GM21381 (cell line): ENCODE measurements around the gene CIAPIN1.
"Not testable (repeated sequence)": the region's sequence is repeated elsewhere in the genome, so short reads cannot be mapped to it uniquely, and the experiment has no call there.

Experiments
- ATAC-seq: cut with Tn5 transposase; IDR thresholded peaks from one replicate; pipeline ENCODE4 v1.9.1; 2021; ENCODE audit warnings: mild to moderate bottlenecking, moderate library complexity; ENCODE audit not compliant: unreplicated experiment

The CIAPIN1 gene

DNA sequence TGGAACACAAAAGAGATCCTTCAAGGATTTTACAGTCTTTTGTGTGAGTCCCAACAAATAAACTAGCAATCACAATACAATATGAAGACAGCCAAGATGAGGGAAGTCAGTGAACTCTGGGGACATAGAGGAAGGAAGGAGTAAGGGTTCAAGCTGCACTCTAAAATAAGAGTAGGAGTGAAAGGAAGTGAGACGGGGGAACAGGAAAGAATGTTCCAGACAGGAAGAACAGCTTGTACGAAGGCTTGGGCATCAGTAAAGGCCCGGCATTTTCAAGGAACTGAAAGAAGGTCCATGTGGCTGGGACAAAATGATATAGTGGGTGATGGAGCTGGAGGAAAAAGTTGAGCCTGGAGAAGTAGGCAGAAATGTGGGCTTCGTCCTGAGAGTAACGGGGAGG, 38.1 kb downstream of the CIAPIN1 start:
- no peak for ATAC-seq

- ATAC-seq = no peak
Observed at GRCh38 chr16:57407521-57408353, 39.4 kb downstream of the CIAPIN1 start.

DNA sequence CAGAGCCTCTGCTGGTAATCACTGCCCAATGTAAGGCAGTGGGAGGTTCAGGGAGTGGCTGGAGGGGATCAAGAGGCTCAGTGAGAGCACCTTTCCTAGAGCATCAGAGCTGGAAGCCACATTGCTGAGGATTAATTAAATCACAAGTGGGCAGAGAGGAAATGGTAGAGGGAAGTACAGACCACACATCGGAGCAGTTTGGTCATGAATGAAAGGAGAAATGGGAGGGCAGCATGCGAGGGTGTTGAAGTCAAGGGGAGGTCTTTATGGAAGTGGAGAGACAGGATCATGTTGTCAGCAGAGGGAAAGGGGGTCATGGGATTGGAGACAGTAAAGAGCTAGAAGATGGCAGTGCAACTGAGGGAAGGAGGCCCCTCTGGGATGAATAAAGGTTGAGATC, 40.3 kb downstream of the CIAPIN1 start:
- no peak for ATAC-seq

GRCh38 chr16:57405097-57405496, 42.1 kb downstream of the CIAPIN1 start:
- ATAC-seq = no peak

DNA sequence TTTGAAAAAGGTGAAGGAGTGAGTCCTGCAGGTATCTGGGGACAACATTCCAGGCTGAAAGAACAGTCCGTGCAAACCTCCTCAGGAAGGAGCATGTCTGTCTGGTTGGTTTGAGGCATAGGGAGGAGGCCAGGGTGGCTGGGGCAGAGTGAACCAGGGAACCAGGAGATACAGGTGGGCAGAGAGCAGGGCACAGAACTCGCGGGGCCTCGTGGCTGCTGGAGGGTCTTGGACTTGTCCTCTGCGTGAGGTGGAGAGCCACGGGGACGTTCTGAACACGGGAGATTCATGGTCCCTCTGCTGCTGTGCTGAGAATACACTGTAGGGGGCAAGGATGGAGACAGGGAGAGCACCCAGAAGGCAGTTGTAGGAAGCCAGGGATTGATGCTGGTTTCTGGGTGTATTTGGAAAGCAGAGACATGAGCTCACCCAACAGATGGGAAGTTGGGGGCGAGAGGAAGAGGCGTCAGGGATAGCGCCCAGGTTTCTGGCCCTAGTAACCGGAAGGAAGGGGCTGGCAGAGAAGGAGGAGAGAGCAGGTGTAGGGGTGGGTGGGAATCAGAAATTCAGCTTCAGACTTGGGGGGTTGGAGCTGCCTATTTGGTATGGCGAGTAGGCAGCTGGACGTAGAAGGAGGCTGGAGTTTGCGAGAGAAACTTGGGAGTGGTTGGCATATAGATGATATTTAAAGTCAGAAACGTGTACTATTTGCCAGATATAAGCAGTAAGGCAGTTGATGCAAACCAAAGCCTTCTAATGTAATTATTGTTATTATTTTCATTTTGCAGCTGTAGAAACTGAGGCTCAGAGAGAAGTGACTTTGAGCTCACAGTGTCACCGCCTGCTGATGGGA, 43.0 kb downstream of the CIAPIN1 start, which contains the start of gene CCL17:
Gene CCL17 (plus strand): TSS at position 803 of the 853 bp plus-strand sequence. CDS start 9,166 bp downstream, outside the sequence.
- no peak for ATAC-seq

- no peak for ATAC-seq
Observed at GRCh38 chr16:57401943-57402640, 45.1 kb downstream of the CIAPIN1 start.

DNA sequence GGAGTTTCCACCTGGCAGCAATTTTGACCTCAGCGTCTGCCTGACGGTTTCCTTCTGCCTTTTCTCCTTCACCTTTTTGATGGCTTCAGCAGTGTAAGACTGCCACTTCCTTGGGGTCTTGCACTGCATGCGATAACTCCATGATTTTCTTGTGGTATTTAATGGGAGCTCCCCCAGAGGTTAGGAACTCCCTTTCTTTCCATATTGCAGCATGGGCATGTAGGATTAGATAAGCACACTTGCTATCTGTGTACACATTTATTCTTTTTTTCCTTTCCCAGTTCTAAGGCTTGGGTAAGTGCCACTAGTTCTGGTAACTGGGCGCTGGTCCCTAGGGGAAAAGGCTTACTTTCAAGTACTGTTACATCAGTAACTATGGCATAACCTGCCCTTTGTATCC, 49.7 kb downstream of the CIAPIN1 start:
- ATAC-seq = not testable (repeated sequence)

DNA sequence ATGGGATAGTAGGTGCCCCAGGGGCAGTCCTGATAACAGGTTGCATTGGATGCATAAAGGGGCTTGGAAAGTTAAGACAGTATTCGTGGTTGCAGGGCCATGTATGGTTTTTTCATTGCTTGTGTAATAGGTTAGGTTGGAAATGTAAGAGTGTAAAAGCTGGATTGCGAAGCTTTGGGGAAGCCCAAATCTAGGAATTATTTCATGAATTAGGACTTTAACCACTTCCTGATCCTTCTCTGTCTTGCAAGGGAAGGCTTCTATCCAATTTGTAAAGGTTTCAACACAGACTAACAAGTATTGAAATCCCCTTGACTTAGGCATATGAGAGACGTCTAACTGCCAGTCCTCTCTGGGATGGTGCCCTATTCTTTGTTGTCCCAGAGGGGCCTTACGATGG, 50.4 kb downstream of the CIAPIN1 start:
- no peak for ATAC-seq

GRCh38 chr16:57395026-57395425, 52.2 kb downstream of the CIAPIN1 start:
- ATAC-seq = no peak

GRCh38 chr16:57394444-57394843, 52.7 kb downstream of the CIAPIN1 start:
- ATAC-seq = no peak

- ATAC-seq = no peak
Observed at GRCh38 chr16:57392694-57393093, 54.5 kb downstream of the CIAPIN1 start.

- no peak for ATAC-seq
Observed at GRCh38 chr16:57391708-57392107, 55.5 kb downstream of the CIAPIN1 start.

- no peak for ATAC-seq
Observed at GRCh38 chr16:57391300-57391699, 55.9 kb downstream of the CIAPIN1 start.

GRCh38 chr16:57390636-57391295, 56.4 kb downstream of the CIAPIN1 start:
- no peak for ATAC-seq

- ATAC-seq = no peak
Observed at GRCh38 chr16:57389087-57389468, 58.1 kb downstream of the CIAPIN1 start.

DNA sequence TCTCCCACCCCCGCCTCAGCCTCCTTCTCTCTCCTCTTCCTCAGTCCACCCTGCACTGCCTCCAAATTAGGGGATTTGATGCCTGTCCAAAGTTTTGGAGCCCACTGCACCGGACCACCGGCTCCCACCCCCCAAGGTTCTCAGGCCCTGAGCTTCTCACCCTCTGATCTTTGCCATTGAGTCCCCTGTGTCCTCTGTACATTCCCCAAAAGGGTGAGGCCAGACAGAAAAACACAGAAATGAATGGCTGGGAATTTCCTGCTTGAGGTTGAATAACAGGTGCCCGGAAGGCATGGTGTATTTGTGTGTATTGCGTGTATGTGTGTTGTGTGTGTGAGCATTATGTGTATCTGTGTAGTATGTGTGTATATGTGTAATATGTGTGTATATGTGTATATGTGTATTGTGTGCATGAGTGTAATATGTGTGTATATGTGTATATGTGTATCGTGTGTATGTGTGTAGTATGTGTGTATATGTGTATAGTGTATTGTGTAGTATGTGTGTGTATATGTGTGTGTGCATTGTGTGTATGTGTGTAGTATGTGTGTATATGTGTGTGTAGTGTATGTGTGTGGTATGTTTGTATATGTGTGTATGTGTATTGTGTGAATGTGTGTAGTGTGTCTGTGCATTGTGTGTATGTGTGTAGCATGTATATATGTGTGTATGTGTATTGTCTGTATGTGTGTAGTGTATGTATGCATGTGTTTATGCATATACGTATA, 58.7 kb downstream of the CIAPIN1 start:
- ATAC-seq = peak; percentile 55

DNA sequence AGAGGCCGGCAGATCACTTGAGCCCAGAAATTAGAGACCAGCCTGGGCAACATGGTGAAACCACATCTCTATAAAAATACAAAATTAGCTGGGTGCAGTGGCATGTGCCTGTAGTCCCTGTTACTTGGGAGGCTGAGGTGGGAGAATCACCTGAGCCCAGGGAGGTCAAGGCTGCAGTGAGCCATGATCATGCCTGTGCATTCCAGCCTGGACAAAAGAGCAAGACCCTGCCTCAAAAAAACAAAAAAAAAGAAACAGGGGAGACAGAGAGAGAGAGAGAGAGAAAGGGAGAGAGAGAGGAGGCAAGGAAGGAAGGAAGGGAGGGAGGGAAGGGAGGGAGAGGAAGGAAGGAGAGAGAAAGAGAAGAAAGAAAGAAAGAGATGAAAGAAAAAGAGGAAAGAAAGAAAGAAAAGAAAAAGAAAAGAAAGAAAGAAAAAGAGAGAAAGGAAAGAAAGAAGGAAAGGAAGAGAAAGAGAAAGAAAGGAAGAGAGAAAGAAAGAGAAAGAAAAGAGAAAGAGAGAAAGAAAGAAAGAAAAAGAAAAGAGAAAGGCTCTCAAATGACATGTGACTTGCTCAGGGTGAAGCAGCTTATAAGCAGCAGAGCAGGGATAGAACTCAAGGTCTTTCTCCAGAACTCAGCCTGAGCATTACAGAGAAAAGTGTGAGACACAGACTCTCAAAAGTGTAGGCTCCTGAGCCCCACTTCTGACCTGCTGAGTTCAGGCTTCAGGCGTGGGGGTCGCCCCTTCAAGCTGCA, 59.4 kb downstream of the CIAPIN1 start:
- ATAC-seq = peak; percentile 40

DNA sequence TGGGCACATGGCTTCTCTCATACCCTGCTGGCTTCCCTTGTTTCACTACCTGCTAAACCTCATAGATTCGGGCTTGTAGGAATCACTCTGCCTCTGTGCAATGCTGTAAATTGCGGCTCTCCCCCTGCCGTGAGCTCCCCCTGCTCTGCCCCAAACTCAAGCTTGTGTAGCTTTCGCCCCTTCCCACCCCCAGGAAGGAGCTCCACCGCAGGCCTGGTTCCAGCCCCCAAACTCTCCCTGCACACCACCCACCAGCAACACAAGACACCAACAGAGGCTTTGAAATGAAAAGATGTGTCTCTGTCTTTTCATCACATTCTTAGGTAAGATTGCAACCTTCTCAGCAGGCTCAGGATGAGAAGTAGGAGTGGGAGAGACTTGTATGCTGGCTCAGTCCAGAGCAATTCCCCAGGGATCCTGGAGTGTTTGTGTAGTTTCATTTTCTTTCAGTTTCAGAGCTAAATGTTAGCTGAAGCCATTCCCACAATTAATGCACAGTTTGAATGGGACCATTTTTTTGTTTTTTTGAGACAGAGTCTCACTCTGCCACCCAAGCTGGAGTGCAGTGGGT, 60.7 kb downstream of the CIAPIN1 start:
- ATAC-seq = no peak

DNA sequence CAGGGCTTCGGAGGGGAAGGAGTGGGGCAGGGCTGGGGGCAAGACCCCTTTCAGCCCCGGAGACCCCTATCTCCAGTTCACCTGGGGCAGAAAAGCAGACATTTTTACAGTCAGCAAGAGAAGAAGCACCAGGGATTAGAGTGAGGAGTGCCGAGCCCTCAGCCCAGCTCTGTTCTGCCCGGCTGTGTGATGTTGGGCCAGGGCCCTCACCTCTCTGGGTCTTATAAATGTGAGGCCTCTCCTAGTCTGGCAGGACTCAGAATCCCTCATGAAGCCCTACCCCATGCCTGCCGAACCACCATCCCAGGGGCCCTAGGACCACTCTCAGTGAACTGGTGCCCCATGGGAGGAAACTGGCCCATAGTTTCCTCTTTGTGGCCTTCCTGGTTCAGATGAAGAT, 62.1 kb downstream of the CIAPIN1 start:
- no peak for ATAC-seq
